Neural cell (in vitro differentiated cells): ENCODE data around the gene CCDC68.

ENCODE experiments used
- SMC3 ChIP-seq: fragments of 450-650 bp; conservative IDR thresholded peaks from 2 replicates; pipeline ENCODE4 v1.6.1; 2014; ENCODE audit warnings: antibody characterized with exemption, mild to moderate bottlenecking, moderate library complexity; ENCODE audit not compliant: poor library complexity
- TF ChIP-seq, protein P1 (sequence below): fragments of 450-650 bp; IDR thresholded peaks from 2 replicates; pipeline ENCODE4 v1.5.1; 2014; ENCODE audit warnings: antibody characterized with exemption, mild to moderate bottlenecking, moderate library complexity; ENCODE audit not compliant: poor library complexity, severe bottlenecking

- TF ChIP-seq, protein P1, sequence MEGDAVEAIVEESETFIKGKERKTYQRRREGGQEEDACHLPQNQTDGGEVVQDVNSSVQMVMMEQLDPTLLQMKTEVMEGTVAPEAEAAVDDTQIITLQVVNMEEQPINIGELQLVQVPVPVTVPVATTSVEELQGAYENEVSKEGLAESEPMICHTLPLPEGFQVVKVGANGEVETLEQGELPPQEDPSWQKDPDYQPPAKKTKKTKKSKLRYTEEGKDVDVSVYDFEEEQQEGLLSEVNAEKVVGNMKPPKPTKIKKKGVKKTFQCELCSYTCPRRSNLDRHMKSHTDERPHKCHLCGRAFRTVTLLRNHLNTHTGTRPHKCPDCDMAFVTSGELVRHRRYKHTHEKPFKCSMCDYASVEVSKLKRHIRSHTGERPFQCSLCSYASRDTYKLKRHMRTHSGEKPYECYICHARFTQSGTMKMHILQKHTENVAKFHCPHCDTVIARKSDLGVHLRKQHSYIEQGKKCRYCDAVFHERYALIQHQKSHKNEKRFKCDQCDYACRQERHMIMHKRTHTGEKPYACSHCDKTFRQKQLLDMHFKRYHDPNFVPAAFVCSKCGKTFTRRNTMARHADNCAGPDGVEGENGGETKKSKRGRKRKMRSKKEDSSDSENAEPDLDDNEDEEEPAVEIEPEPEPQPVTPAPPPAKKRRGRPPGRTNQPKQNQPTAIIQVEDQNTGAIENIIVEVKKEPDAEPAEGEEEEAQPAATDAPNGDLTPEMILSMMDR = no peak
- TF ChIP-seq SMC3 = no peak
Observed at GRCh38 chr18:54883816-54884604, 75.3 kb downstream of the CCDC68 start.
